Colon (tissue), 2 donors: ENCODE data around the gene SLC38A6.
A peak's percentile ranks its signal among the peaks of the same experiment; 100 is the strongest.

ENCODE experiments used
- FAIRE-seq: peaks from 2 replicates; lab custom pipeline; 2012; peaks lifted over from hg19 to GRCh38; lab: Jason Lieb, UNC
- donor health status: control.
- donor health status: control.

SLC38A6 gene

DNA sequence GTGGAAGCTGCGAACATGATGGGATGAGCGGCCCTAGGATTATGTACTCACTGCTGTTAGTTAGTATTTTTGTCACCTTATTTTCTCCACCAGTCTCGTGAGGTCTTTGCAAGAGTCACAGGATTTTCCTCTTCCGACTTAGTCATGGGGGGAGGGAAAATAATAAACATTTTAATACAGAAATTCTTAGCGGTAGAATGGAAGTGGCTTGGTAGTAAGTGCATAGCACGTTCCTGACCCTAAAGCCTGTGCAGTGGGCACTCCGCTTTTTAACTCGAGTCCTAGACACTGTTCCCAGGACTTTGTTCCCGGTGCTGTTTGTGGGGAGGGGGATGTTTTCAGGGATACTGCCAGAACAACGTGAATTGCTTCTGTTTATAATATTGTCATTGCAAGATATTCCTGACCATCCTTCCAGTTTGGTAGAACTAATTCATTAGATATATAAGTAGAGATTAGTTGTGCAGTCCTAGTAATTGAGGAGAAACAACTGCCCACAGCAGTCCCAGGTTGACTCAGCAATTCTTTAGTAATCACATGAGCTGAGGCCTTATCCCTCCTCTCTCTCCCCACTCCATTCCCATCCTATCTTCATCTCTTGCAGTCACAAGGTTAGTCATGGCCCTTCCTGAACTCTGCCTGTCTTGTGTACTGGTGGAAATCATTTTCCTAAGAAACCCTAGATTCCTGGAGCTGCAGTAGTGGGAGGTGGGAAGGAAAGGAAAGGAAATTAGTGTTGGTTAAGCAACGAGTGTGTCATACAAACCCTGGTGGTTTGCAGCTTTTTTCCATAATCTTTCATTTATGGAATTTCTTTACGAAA lies 799 bp downstream of the SLC38A6 start:
- no peak for FAIRE-seq

DNA sequence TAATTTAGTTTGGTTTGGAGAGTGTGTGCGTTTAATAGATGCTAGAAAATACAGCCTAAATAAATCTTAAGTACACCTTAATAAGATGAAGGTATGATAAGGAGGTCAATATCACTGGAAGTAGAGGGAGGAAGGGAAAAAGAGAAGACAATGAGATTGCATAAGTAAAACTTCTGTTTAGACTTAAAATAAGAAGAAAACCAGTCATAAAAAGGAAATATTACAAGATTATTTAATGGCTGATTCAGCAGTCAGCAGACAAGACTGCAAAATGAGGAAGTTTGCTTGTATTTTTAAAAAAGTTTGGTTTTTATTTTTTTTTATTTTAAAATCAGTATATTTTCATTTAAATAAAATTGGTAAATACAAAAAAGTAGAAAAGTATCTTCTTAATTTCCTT lies 3.2 kb downstream of the SLC38A6 start:
- no peak for FAIRE-seq

- FAIRE-seq = no peak
These were observed 5.5 kb downstream of the SLC38A6 start for GRCh38 chr14:60986500-60986899.

DNA sequence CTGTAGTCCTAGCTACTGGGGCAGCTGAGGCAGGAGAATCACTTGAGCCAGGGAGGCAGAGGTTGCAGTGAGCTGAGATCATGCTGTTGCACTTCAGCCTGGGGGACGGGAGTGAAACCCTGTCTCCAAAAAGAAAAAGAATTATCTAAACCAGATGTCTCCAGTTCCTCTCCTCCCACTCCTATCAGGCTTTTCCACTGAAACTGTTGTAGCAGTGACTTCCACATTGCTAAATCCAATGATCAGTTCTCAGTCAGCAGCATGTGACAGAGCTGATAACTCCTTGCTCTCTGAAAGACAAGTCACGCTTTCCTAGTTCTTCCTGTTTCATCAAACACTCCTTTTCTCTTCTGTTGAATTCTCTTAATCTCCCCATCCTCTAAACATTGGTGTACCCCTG lies 8.6 kb downstream of the SLC38A6 start:
- FAIRE-seq = no peak

DNA sequence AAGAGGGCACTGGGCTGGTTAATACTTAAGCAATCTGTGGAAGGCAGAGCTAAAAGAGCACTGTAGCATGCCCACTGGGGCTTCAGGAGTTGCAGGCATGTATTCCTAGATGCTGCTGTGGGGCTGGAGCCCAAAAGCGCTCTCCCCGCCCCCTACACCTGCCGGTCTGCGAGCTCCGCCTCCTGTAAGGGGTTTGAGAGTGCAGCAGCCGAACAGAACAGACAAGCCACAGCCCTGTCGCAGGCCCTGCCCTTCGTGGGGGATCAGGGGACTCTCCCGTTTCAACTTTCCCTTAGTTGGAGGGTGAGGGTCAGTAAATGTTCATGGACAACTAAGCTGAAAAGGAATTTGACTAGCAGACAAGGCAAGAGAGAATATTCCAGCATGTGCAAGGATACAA lies 17.6 kb downstream of the SLC38A6 start:
- FAIRE-seq = no peak

DNA sequence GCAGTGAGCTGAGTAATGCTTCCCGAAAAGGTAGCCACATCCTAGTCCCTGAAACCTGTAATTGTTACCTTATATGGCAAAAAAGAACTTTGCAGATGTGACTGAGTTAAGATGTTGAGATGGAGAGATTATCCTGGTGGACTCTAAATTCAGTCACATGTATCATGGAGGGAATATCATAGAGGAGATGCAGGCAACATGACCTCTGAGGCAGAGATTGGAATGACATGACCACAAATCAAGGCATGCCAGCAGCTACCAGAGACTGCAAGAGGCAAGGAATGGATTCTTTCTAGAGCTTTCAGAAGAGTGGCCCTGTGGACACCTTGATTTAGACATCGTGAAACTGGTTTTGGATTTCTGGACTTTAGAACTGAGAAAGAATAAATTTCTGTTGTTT lies 18.5 kb downstream of the SLC38A6 start:
- no peak for FAIRE-seq

GRCh38 chr14:61003571-61003970 lies 22.5 kb downstream of the SLC38A6 start:
- no peak for FAIRE-seq

DNA sequence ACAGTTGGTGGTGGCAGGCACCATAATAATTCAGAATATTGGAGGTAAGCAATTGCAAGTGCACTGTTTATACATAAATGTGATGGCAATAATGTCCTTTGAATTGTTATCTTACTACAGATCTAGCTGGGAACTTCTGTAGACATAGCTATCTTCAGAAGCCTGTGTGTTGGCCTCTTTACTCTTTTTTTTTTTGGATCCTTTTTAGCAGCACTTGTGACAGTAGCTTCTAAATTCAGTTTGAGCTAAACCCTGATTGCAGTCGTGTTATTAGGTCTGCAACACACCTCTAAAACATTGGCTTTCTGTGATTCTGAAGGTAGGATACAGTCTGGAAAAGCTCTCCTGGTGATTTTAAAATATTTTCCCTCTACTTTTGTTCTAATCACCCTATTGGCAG lies 38.5 kb downstream of the SLC38A6 start:
- FAIRE-seq = no peak

DNA sequence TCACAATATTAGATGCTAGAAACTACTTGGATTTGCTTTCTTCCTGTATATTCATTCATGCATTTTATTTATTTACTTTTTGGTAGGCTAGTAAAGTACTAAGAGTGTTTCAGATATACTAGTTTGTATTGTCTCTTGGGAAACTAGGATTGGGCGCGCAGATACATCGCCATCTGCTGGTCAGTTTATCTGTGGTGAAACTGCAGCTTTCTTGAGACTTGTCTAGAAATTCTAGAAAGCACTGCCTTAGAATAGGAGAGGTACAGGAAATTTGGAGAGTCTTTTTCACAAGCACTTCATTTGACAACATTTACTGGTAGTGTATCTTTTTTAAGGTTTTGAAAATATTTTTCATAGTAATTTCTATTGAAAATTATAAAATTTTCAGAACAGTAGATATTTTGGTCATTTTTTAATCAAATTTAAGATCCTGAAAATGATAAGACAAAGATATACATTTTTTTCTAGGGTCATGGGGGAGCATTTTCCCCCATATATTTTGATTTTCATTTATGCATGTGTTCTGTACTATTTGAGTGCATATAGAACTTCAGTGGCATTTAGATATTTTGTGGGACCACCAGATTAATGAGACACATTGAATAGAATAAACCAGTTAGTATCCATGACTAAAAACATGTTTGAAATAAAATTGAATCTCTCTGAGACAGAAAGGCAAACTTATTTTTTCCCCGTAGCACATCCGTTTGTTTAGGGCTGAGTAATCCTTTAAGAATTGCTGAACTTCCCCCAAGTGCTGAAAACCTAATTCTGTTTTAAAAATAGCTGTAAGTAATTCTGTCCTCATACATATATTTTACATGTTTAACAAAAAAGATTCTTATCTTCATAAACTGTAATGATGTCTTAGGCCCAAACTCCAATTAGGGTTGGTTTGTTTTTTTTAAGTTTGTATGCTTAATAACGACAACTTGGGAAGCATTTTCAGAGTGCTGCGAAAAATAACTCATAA lies 44.5 kb downstream of the SLC38A6 start:
- FAIRE-seq = peak; percentile 88

DNA sequence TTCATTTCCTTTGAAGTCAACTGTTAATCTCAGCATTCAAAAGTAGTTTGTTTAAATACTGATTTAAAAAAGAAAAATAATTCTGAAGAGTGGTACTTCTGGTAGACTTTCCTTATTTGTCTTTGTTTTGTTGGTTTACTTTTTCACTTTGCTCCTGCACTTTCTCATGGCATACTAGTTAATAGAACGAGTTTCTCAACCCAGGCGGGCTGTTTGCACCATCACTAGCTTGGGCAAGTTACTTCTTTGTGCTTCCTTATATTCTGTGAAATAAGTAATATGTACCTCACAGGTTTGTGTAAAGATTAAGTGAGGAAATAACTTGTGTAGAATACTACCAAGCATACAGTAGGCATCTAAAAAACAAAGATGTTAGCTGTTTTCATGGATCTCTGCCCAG lies 45.5 kb downstream of the SLC38A6 start:
- no peak for FAIRE-seq

DNA sequence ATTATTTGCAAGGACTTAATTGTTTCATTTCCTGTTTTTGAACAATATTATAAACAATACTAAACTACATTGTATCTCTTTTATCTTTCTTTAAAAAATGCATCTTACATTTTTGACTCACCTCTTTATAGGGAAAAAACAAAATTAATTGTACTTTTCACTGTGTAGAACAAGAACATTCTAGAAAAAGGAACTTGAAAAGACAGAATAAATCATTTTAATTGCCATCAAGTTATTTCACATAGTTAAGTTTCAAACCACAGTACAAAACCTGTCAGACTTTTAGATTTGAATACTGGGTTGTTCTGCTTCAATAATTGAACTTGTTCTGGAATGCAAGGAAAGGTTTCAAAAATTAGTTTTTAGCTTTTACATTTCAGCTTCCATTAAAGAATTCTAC lies 50.0 kb downstream of the SLC38A6 start:
- FAIRE-seq = no peak

GRCh38 chr14:61033054-61033453 lies 52.0 kb downstream of the SLC38A6 start:
- FAIRE-seq = no peak

GRCh38 chr14:61033855-61034254 lies 52.8 kb downstream of the SLC38A6 start:
- FAIRE-seq = no peak

DNA sequence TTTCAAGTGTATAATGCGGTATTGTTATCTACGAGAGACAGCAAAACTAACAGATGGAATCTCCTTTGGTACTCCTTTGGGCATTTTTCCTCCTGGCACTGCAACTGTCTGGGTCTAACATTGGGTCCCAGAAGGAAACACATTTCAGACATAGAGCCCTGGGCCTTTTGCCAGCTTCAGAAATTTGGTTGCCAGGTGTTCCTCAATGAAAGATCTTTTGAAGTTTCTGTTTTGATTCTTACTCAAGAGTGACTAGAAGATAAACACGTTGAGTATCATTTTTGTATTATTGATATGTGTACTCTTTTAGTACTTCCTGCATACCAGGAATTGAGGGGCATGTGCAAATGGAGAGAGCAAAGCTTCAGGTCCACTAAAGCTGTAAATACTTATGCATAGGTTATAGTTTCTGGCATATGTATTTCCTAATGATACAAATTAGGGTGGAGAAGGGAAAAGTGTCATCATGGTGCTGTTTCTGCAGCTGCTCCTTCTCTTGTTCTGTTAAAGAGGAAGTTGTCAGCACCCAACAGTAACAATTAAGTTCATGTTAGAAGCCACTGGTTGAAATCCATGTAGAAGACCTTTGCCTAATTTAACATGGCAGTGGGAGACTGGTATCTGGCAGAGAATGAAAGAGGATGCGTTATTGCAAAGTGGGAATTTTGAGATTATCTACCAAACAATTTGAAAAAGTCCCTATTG lies 53.5 kb downstream of the SLC38A6 start:
- FAIRE-seq = no peak

DNA sequence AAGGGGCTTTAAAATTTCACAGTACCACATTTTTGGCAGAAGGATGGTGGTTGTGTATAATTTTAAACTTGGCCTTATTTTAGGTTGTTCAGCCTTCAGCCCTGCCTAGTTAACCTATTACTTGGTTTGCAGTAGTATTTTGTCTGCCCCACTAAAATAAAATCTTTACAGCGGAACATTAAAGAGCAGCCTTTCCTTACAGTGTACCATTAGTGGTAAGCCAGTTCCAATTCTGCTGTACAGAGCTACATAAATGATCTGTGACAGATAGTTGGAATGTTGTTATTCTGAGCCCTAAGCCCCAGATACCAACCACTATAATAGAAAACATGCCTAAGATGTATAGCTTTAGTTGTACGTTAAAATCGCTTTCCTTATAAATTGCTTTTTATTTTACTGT lies 56.2 kb downstream of the SLC38A6 start:
- FAIRE-seq = no peak

DNA sequence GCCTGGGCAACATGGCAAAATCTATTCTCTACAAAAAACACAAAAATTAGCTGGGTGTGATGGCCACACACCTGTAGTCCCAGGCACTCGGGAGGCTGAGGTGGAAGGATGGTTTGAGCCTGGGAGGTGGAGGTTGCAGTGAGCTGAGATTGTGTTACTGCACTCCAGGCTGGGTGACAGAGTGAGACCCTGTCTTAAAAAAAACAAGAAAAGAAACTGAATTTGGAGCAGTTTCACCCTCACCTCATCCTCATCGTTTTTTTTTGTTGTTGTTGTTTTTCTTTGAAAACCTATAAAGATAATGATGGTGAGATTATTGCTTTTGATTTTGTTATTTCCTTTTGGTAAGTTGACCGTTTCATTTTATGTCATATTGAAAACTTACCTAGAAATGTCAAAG lies 60.7 kb downstream of the SLC38A6 start:
- FAIRE-seq = no peak

GRCh38 chr14:61042220-61042619 lies 61.2 kb downstream of the SLC38A6 start:
- FAIRE-seq = no peak

GRCh38 chr14:61043506-61043905 lies 62.5 kb downstream of the SLC38A6 start:
- FAIRE-seq = no peak

GRCh38 chr14:61047021-61047420 lies 66.0 kb downstream of the SLC38A6 start:
- FAIRE-seq = no peak

DNA sequence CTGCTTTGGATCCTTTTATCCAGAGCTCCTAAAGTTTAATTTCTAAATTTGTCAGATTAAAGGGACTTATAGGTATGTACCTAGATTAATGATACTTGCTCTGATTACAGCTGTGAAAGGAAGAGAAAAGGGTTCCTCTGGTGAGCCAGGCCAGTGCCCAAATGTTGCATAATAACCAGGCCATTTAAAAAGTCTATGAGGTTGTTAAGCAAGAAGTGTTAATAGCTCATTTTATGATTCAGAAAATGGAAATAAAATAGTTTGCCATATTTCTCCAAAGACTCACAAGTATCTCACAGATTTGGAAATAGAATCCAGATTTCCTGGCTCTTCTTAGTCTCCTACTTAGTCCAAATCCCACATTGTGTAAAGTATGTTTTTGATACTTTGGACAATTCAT lies 67.6 kb downstream of the SLC38A6 start:
- FAIRE-seq = no peak

DNA sequence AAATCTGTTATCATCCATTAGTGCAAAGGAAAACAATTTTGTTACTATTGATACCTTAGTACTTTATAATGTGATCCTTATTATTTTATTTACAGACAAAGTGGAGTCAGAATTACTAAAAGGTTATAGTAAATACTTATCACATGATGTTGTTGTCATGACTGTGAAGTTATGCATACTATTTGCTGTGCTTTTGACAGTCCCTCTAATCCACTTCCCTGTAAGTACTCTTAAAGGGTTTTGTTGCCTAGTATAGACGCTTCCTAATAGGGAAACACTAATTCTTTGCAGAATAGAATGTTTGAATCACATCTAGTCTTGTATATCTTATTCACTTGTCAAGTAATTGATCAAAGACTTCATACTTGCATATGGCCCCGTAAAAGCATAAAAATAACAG lies 69.4 kb downstream of the SLC38A6 start:
- FAIRE-seq = no peak

DNA sequence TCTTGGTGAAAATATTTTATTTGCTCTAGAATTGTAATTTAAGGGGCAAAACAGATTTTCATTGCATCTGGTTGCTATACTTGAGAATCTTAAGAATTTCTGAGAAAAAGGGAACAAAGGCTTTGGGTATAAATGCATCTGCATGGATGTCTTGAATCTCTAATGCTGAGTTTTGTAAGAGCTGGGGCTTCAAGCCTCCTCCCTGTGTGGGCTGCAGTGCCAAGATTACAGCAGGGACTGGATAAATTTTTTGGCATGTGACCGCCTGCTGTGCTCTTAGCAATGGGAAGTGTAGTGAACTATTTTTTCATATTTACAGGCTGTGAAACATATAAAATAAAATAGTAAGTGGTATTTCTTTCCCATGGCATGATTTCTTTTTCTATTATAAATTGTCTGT lies 70.0 kb downstream of the SLC38A6 start:
- no peak for FAIRE-seq

- FAIRE-seq = no peak
These were observed 70.6 kb downstream of the SLC38A6 start for GRCh38 chr14:61051621-61052020.
